ENCODE results near the gene TDRD3. TPM values are rescaled to one million over a fixed set of nuclear protein-coding genes. Genes with fewer than 3 reads are reported as not detected.

The TDRD3 gene
- total RNA-seq, 1 experiment from 2014 or later: 10.8 TPM

GRCh38 chr13:60623151-60623550, 226.1 kb downstream of the TDRD3 start:
- no peaks in the 10 kb centered on the region for H3K4me1 ChIP-seq (ENCODE audit: control insufficient read depth, insufficient read depth, low read length)
- no peaks in the 10 kb centered on the region for H3K27me3 ChIP-seq (ENCODE audit: control insufficient read depth, insufficient read depth, low read length)
- H3K36me3 ChIP-seq (ENCODE audit: control insufficient read depth, insufficient read depth, low read length): no peaks in the 10 kb centered on the region
- BruUV-seq (replicated peaks): no TSS peak
- DNase-seq (ENCODE audit: low read depth, low spot score): no peak
- intact Hi-C loops (cut with micrococcal nuclease; ENCODE audit: unreplicated experiment) (loop anchor here (10.0 kb wide), 1 partner anchor 792 kb away; the partner anchor contains the start of gene PCDH20), in situ Hi-C loops (cut with HindIII; ENCODE audit: low pct_unique_long_range_greater_than_20kb, low sequenced_read_pairs) (no loop called here)
- no peak overlapping the region for H3K4me3 ChIP-seq (ENCODE audit: low read depth in 2 of 2, low read length in 2 of 2)
- TF ChIP-seq TCF7L2 (IDR thresholded peaks at IDR 0.05; ENCODE audit: low read depth, low read length) (no peak), POLR2AphosphoS5 (IDR thresholded peaks at IDR 0.05; ENCODE audit: low read depth, low read length) (no peak), CTCF (IDR thresholded peaks at IDR 0.05) (no peak), SIN3A (IDR thresholded peaks at IDR 0.05; ENCODE audit: borderline replicate concordance, insufficient read depth, low read depth, low read length) (no peak)
- TF ChIP-seq, protein P1, sequence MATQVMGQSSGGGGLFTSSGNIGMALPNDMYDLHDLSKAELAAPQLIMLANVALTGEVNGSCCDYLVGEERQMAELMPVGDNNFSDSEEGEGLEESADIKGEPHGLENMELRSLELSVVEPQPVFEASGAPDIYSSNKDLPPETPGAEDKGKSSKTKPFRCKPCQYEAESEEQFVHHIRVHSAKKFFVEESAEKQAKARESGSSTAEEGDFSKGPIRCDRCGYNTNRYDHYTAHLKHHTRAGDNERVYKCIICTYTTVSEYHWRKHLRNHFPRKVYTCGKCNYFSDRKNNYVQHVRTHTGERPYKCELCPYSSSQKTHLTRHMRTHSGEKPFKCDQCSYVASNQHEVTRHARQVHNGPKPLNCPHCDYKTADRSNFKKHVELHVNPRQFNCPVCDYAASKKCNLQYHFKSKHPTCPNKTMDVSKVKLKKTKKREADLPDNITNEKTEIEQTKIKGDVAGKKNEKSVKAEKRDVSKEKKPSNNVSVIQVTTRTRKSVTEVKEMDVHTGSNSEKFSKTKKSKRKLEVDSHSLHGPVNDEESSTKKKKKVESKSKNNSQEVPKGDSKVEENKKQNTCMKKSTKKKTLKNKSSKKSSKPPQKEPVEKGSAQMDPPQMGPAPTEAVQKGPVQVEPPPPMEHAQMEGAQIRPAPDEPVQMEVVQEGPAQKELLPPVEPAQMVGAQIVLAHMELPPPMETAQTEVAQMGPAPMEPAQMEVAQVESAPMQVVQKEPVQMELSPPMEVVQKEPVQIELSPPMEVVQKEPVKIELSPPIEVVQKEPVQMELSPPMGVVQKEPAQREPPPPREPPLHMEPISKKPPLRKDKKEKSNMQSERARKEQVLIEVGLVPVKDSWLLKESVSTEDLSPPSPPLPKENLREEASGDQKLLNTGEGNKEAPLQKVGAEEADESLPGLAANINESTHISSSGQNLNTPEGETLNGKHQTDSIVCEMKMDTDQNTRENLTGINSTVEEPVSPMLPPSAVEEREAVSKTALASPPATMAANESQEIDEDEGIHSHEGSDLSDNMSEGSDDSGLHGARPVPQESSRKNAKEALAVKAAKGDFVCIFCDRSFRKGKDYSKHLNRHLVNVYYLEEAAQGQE (IDR thresholded peaks at IDR 0.05; ENCODE audit: insufficient read depth in 1 of 2, low read depth in 2 of 2, low read length in 1 of 2): no peak
- no peaks in the 10 kb centered on the region for H3K9me3 ChIP-seq (ENCODE audit: control insufficient read depth, insufficient read depth, low read depth, low read length)
- ChIA-PET CTCF (no interaction called here), POLR2A (no interaction called here)
- no peak overlapping the region for H3K27ac ChIP-seq (ENCODE audit: low read length)
- ATAC-seq: no peak

Other genes with a start within 250 kb of the TDRD3 start
- 15.4 TPM for gene DIAPH3, start 233.3 kb upstream of the TDRD3 start, total RNA-seq (2021; ENCODE audit: unreplicated experiment)

All from Panc1 (cell line).